ENCODE measurements around the gene NSUN4. TPM values are rescaled to one million over a fixed set of nuclear protein-coding genes. Genes with fewer than 3 reads are reported as not detected.

Gene NSUN4
- total RNA-seq, 2 experiments from 2014 or later = 33.6 to 37.8 TPM

DNA sequence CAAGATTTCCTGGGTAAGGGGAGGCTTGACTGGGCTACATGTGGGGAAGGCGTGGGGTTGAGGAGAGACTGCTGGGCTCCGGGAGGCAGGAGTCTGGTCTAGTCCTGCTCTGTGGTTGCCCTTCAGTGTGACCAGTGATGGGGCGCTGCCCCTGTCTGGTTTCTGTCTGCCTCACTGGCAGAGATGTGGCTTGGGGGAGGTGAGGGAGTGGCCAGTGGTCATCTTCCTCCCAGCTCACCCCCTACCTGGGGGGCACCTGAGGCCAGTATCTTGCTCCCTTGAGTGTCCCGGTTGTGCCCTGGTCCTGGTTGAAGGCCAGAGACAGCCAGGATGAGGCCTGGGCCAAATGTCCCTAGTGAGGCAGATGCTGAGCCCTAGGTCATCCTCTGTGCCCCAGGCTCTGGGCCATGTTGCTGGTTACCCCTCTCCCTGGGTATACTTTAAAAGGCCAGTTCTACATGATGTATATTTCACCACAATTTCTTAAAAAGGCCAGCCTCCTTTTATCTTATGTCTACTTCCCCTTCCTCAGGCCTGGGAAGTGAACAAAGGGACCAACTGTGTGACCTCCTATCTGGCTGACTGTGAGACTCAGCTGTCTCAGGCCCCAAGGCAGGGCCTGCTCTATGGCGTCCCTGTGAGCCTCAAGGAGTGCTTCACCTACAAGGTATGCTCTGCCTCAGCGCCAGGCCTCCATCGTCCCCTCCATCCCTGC, 64.0 kb downstream of the NSUN4 start:
- no peak overlapping the region for H3K4me3 Mint-ChIP-seq
- intact Hi-C loops (cut with micrococcal nuclease) = no loop called here
- no peaks in the 10 kb centered on the region for H3K4me1 Mint-ChIP-seq (ENCODE audit: low read depth)
- DNase-seq = no peak
- no peaks in the 10 kb centered on the region for H3K27me3 Mint-ChIP-seq (ENCODE audit: low read depth)
- CTCF ChIA-PET = interaction anchor here (0.7 to 1.0 kb wide), 2 partner anchors 116 to 124 kb away, joined by 3 to 5 read pairs; no protein-coding TSS in a partner anchor
- no peaks in the 10 kb centered on the region for H3K36me3 Mint-ChIP-seq (ENCODE audit: low read depth)
- H3K9me3 Mint-ChIP-seq = no peaks in the 10 kb centered on the region
- no peak overlapping the region for H3K27ac Mint-ChIP-seq

DNA sequence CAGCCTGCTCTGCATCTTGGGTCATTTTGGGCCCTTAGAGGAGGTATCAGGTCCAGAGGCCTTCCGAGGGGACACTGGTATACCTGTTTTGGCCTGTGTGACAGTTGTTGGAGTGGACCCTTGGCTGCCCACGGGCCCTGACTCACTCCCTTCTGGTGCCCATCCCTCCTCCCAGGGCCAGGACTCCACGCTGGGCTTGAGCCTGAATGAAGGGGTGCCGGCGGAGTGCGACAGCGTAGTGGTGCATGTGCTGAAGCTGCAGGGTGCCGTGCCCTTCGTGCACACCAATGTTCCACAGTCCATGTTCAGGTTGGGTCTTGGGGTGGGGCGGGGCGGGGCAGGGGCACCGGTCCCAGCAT, 64.6 kb downstream of the NSUN4 start:
- Mint-ChIP-seq H3K9me3 (no peaks in the 10 kb centered on the region), H3K36me3 (ENCODE audit: low read depth) (no peaks in the 10 kb centered on the region), H3K27ac (no peak overlapping the region), H3K4me3 (no peak overlapping the region), H3K4me1 (ENCODE audit: low read depth) (no peaks in the 10 kb centered on the region), H3K27me3 (ENCODE audit: low read depth) (no peaks in the 10 kb centered on the region)
- DNase-seq = no peak
- intact Hi-C loops (cut with micrococcal nuclease) = no loop called here
- CTCF ChIA-PET = interaction anchor here (0.7 kb wide), 1 partner anchor 123 kb away, joined by 5 read pairs; no protein-coding TSS in a partner anchor

DNA sequence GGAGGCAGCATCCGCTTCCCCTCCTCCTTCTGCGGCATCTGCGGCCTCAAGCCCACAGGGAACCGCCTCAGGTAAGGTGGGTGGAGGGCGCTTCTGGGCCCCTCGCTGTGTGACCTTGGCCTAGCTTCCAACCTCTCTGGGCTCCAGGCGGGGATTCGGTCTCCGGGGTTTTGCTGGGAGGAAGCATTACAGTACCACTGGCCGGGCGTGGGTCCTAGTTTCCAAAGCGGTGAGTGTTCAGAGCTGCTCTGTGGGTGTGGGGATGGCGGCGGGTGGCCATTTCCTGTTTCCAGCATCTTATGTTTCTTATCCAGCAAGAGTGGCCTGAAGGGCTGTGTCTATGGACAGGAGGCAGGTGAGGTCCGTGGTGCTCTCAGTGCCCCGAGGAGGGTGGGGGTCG, 65.1 kb downstream of the NSUN4 start:
- Mint-ChIP-seq H3K4me1 (ENCODE audit: low read depth) (no peaks in the 10 kb centered on the region), H3K27me3 (ENCODE audit: low read depth) (no peaks in the 10 kb centered on the region), H3K9me3 (no peaks in the 10 kb centered on the region), H3K27ac (no peak overlapping the region), H3K4me3 (no peak overlapping the region), H3K36me3 (ENCODE audit: low read depth) (no peaks in the 10 kb centered on the region)
- intact Hi-C loops (cut with micrococcal nuclease) = loop anchor here (1.0 to 2.0 kb wide), 3 partner anchors 37 to 124 kb away; no protein-coding TSS in a partner anchor
- CTCF ChIA-PET = interaction anchor here (0.7 kb wide), 1 partner anchor 123 kb away, joined by 5 read pairs; no protein-coding TSS in a partner anchor
- DNase-seq = no peak

DNA sequence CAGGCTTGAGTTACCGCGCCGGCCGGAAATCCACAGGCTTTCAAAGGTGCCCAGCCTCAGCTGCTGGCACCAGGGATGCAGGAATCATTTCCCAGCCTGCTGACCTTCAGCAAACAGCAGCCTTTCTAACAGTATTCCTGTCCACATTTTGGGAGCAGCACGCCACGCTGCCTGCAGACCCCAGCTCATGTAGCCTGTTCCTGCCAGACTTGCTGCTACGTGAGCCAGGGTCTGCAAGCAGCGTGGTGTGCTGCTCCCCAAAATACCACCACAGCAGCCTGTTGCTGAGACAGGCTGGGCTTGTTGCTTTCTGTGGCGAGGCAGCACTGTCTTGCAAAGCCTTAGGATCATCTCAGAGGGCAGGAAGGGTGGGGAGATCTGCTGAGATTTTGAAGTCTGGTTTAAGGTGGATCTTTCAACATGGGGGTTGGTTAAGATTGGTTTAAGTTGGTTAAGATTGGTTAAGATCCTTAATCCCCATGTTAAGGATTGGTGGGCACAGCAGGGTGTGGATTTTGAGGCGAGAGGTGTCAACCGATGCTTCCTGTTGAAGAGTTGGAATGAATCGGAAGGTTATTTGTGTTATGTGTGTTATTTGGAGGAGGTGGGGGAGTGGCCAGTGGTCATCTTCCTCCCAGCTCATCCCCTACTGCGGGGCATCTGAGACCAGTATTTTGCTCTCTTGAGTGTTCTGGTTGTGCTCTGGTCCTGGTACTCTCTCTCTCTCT, 66.4 kb downstream of the NSUN4 start:
- H3K4me1 Mint-ChIP-seq (ENCODE audit: low read depth) = no peaks in the 10 kb centered on the region
- no peak for DNase-seq
- CTCF ChIA-PET = interaction anchor here (0.6 to 1.0 kb wide), 6 partner anchors 25 to 1863 kb away, joined by 3 to 6 read pairs (median 4); no protein-coding TSS in a partner anchor
- intact Hi-C loops (cut with micrococcal nuclease) = loop anchor here (1.0 to 2.0 kb wide), 3 partner anchors 36 to 122 kb away; no protein-coding TSS in a partner anchor
- no peaks in the 10 kb centered on the region for H3K9me3 Mint-ChIP-seq
- H3K27me3 Mint-ChIP-seq (ENCODE audit: low read depth) = no peaks in the 10 kb centered on the region
- H3K36me3 Mint-ChIP-seq (ENCODE audit: low read depth) = no peaks in the 10 kb centered on the region
- no peak overlapping the region for H3K4me3 Mint-ChIP-seq
- H3K27ac Mint-ChIP-seq = no peak overlapping the region

DNA sequence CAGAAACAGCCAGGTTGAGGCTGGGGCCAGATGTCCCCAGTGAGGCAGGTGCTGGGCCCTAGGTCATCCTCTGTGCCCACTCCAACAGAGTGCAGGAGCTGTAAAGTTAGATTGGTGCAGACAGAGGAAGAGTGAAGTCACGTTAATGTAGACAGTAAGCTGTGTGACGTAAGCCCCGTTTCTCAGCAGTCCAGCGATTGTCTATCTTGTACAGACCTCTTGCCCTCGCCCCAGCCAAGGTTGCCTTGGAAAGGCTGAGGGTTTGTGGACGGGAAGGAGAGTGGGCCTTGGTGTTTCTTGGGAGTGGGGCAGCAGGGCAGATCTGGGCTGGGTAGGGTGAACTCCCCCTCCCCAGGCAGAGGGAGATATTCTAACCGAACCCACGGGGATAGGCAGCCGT, 67.0 kb downstream of the NSUN4 start:
- H3K36me3 Mint-ChIP-seq (ENCODE audit: low read depth) = no peaks in the 10 kb centered on the region
- H3K9me3 Mint-ChIP-seq = no peaks in the 10 kb centered on the region
- no peak for DNase-seq
- H3K4me1 Mint-ChIP-seq (ENCODE audit: low read depth) = no peaks in the 10 kb centered on the region
- CTCF ChIA-PET = interaction anchor here (1.2 kb wide), 1 partner anchor 122 kb away, joined by 3 read pairs; no protein-coding TSS in a partner anchor
- H3K27ac Mint-ChIP-seq = no peak overlapping the region
- intact Hi-C loops (cut with micrococcal nuclease) = loop anchor here (2.0 kb wide), 2 partner anchors 35 to 71 kb away; no protein-coding TSS in a partner anchor
- no peaks in the 10 kb centered on the region for H3K27me3 Mint-ChIP-seq (ENCODE audit: low read depth)
- no peak overlapping the region for H3K4me3 Mint-ChIP-seq

DNA sequence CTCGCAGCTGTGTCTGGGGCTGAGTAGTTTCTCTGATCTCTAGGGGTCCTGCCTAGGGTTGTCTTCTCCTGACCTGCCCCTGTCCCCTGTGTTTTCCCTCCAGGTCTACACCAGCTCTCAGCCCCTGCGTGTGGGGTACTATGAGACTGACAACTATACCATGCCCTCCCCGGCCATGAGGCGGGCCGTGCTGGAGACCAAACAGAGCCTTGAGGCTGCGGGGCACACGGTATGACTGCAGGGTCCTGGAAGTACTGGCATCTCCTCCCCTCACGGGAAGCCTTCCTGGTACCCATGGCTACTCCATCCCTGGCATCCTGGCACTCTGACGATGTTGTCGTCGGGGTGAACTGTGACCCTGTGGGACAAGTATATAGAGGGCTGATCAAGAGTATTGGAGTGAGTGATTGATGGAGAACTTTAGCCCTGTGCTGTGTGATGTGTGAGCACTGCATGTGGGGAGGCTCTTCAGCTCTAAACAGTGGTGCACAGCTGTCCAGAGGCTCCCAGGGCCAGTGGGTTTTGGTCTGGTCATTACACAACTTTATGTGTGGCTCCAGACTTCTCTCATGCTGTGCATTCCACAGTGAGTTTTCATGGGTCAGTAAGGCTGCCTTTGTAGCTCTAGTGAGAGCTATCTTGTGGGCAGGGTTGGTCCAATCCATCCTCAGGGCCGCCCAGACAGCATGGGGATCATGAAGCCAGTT, 67.9 kb downstream of the NSUN4 start:
- DNase-seq = no peak
- no peaks in the 10 kb centered on the region for H3K36me3 Mint-ChIP-seq (ENCODE audit: low read depth)
- H3K4me3 Mint-ChIP-seq = no peak overlapping the region
- H3K27me3 Mint-ChIP-seq (ENCODE audit: low read depth) = no peaks in the 10 kb centered on the region
- no peak overlapping the region for H3K27ac Mint-ChIP-seq
- CTCF ChIA-PET = interaction anchor here (1.0 to 1.2 kb wide), 2 partner anchors 10 to 121 kb away, joined by 3 to 4 read pairs; no protein-coding TSS in a partner anchor
- intact Hi-C loops (cut with micrococcal nuclease) = no loop called here
- no peaks in the 10 kb centered on the region for H3K4me1 Mint-ChIP-seq (ENCODE audit: low read depth)
- H3K9me3 Mint-ChIP-seq = no peaks in the 10 kb centered on the region

DNA sequence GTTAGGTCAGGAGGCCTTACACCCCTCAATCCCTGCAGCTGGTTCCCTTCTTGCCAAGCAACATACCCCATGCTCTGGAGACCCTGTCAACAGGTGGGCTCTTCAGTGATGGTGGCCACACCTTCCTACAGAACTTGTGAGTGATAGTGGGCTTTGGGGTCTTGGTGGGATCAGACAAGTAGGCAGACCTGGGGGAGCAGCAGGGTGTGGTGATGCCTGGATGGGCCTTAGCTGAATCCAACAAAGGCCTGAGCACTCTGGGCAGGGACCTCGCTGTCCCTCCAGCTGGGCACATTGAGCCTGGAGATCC, 68.4 kb downstream of the NSUN4 start:
- Mint-ChIP-seq H3K4me3 (no peak overlapping the region), H3K4me1 (ENCODE audit: low read depth) (no peaks in the 10 kb centered on the region), H3K36me3 (ENCODE audit: low read depth) (no peaks in the 10 kb centered on the region), H3K9me3 (no peaks in the 10 kb centered on the region), H3K27ac (no peak overlapping the region), H3K27me3 (ENCODE audit: low read depth) (no peaks in the 10 kb centered on the region)
- DNase-seq = no peak
- CTCF ChIA-PET = interaction anchor here (0.6 to 1.0 kb wide), 2 partner anchors 9 to 119 kb away, joined by 4 to 5 read pairs; no protein-coding TSS in a partner anchor
- intact Hi-C loops (cut with micrococcal nuclease) = no loop called here

DNA sequence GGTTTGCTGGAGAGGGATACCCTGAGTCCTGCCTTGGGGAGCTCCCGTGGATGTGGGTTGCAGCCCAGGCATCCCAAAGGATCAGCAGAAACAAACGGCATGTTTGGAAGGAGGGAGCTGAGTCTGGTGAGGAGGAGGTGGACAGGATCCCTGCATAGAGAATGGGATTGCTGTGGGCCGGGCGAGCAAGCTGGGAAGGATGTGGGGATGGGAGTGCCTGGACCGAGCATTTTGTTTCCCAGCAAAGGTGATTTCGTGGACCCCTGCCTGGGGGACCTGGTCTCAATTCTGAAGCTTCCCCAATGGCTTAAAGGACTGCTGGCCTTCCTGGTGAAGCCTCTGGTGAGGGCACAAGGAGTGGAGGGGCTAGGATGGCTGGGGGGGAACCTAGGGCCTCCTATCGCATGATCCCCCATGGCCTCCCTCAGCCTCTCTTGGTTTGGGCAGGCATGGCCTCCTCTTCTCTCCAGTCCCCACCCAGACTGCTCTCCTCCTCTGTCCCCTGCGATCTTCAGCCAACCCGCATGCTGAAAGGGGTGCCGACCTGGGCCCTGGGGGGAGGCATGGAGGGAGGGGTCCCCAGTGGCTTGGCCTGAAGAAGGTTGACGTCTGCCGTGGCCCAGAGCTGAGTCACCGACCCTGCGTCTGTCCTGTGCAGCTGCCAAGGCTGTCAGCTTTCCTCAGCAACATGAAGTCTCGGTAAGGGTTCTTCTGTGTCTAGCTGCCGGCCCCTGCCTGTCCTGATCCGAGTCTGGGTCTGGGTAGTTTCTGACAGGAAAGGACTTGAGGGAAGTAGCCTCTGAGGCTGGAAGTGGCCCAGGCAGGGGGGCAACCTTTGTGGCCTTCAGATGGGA, 69.8 kb downstream of the NSUN4 start:
- Mint-ChIP-seq H3K27me3 (ENCODE audit: low read depth) (no peaks in the 10 kb centered on the region), H3K4me3 (no peak overlapping the region), H3K9me3 (no peaks in the 10 kb centered on the region), H3K27ac (no peak overlapping the region), H3K4me1 (ENCODE audit: low read depth) (no peaks in the 10 kb centered on the region), H3K36me3 (ENCODE audit: low read depth) (no peaks in the 10 kb centered on the region)
- CTCF ChIA-PET = interaction anchor here (0.6 to 1.4 kb wide), 5 partner anchors 11 to 113 kb away, joined by 3 to 4 read pairs (median 3); no protein-coding TSS in a partner anchor
- intact Hi-C loops (cut with micrococcal nuclease) = no loop called here
- DNase-seq = no peak

DNA sequence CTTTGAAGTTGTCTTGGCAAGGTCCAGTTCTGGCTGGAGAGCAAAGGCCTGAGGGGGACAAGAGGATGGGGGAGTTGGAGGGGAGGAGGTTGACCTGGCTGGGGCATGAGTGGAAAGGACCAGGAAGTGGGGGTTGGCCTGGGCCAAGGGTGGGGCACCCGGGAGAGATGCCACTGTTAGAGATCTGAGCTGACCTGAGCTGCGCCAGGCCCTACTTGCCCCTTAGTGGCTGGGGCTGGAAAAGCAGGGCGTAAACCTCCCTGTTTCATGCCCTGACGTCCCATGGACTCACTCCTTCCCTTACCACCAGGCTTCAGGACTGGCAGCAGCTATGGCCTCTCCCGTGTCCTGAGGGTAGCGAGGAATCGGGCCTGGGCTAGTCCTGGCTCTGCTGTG, 70.4 kb downstream of the NSUN4 start:
- DNase-seq = no peak
- CTCF ChIA-PET = interaction anchor here (1.3 kb wide), 1 partner anchor 11 kb away, joined by 3 read pairs; no protein-coding TSS in a partner anchor
- Mint-ChIP-seq H3K4me1 (ENCODE audit: low read depth) (no peaks in the 10 kb centered on the region), H3K4me3 (no peak overlapping the region), H3K27me3 (ENCODE audit: low read depth) (no peaks in the 10 kb centered on the region), H3K9me3 (no peaks in the 10 kb centered on the region), H3K27ac (no peak overlapping the region), H3K36me3 (ENCODE audit: low read depth) (no peaks in the 10 kb centered on the region)
- intact Hi-C loops (cut with micrococcal nuclease) = no loop called here
